ENCODE results near the gene COA1. TPM values are rescaled to one million over a fixed set of nuclear protein-coding genes. Genes with fewer than 3 reads are reported as not detected.

Gene COA1
- total and polyA plus RNA-seq, 9 of the 15 experiments (the other 6 are each of a cell fraction or from before 2014, with no cell fraction given) = 98.9 to 463 (median 181) TPM

DNA sequence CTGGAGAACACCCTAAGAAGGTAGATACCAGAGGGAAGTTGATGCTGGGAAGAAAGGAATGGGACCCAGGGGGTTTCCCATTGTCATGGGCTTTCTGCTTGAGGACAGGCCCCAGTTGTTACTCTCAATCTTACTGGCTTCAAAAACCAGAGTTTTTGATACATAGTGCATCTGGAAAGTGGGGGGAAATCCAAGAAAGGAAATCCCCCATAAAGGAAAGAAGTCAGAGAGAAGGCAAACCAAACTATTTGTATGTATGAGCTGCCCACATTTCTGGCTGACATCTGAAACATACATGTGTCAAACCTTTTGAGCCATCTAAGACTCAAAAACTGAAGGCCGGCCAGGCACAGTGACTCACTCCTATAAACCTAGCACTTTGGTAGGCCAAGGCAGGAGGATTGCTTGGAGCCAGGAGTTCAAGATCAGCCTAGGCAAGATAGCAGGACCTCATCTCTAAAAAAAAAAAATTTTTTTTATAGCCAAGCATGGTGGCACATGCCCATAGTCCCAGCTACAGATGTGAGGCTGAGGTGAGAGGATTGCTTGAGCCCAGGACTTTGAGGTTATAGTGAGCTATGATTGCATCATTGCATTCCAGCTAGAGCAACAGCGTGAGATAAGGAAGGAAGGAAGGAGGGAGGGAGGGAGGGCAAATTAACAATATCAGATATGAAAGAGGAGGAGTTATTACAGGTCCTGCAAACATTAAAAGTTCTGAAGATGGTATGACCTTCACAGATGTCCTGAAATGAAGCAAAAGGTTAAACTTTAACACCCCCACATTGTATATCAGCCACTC lies 6.7 kb upstream of the COA1 start (continued):
- peak; percentile 85 for TF ChIP-seq TEAD2 (tag; IDR thresholded peaks at IDR 0.05)
- peak; percentile 70 for TF ChIP-seq HDAC2 (IDR thresholded peaks at IDR 0.05)
- TF ChIP-seq, protein P1, sequence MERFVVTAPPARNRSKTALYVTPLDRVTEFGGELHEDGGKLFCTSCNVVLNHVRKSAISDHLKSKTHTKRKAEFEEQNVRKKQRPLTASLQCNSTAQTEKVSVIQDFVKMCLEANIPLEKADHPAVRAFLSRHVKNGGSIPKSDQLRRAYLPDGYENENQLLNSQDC (CRISPR knock-in tag; IDR thresholded peaks at IDR 0.05) = no peak
- TF ChIP-seq ZNF384 (IDR thresholded peaks at IDR 0.05; ENCODE audit: low read depth, low read length) = peak; percentile 38; the same call in 1 of the 2 replicates
- TF ChIP-seq DPF2 (IDR thresholded peaks at IDR 0.05) = peak; percentile 80
- TF ChIP-seq ZBTB11 (CRISPR knock-in tag; IDR thresholded peaks at IDR 0.05) = 0 out of 6 replicates have a peak, but pooled peaks of 1 of the 3 experiments have one; percentile 25
- peak; percentile 78 for TF ChIP-seq FOSL1 (tag; conservative IDR thresholded peaks at IDR 0.05)
- TF ChIP-seq BCL6 (CRISPR knock-in tag; IDR thresholded peaks at IDR 0.05) = peak; percentile 47; the same call in 1 of the 2 replicates
- TF ChIP-seq ATF4 (CRISPR knock-in tag; IDR thresholded peaks at IDR 0.05) = peak; percentile 93
- 0 out of 2 replicates have a peak, but pooled peaks have one; percentile 16 for TF ChIP-seq GATAD2A (IDR thresholded peaks at IDR 0.05)
- TF ChIP-seq TCF15 (CRISPR knock-in tag; IDR thresholded peaks at IDR 0.05) = peak; percentile 73; the same call in 1 of the 2 replicates
- TF ChIP-seq, protein P2, sequence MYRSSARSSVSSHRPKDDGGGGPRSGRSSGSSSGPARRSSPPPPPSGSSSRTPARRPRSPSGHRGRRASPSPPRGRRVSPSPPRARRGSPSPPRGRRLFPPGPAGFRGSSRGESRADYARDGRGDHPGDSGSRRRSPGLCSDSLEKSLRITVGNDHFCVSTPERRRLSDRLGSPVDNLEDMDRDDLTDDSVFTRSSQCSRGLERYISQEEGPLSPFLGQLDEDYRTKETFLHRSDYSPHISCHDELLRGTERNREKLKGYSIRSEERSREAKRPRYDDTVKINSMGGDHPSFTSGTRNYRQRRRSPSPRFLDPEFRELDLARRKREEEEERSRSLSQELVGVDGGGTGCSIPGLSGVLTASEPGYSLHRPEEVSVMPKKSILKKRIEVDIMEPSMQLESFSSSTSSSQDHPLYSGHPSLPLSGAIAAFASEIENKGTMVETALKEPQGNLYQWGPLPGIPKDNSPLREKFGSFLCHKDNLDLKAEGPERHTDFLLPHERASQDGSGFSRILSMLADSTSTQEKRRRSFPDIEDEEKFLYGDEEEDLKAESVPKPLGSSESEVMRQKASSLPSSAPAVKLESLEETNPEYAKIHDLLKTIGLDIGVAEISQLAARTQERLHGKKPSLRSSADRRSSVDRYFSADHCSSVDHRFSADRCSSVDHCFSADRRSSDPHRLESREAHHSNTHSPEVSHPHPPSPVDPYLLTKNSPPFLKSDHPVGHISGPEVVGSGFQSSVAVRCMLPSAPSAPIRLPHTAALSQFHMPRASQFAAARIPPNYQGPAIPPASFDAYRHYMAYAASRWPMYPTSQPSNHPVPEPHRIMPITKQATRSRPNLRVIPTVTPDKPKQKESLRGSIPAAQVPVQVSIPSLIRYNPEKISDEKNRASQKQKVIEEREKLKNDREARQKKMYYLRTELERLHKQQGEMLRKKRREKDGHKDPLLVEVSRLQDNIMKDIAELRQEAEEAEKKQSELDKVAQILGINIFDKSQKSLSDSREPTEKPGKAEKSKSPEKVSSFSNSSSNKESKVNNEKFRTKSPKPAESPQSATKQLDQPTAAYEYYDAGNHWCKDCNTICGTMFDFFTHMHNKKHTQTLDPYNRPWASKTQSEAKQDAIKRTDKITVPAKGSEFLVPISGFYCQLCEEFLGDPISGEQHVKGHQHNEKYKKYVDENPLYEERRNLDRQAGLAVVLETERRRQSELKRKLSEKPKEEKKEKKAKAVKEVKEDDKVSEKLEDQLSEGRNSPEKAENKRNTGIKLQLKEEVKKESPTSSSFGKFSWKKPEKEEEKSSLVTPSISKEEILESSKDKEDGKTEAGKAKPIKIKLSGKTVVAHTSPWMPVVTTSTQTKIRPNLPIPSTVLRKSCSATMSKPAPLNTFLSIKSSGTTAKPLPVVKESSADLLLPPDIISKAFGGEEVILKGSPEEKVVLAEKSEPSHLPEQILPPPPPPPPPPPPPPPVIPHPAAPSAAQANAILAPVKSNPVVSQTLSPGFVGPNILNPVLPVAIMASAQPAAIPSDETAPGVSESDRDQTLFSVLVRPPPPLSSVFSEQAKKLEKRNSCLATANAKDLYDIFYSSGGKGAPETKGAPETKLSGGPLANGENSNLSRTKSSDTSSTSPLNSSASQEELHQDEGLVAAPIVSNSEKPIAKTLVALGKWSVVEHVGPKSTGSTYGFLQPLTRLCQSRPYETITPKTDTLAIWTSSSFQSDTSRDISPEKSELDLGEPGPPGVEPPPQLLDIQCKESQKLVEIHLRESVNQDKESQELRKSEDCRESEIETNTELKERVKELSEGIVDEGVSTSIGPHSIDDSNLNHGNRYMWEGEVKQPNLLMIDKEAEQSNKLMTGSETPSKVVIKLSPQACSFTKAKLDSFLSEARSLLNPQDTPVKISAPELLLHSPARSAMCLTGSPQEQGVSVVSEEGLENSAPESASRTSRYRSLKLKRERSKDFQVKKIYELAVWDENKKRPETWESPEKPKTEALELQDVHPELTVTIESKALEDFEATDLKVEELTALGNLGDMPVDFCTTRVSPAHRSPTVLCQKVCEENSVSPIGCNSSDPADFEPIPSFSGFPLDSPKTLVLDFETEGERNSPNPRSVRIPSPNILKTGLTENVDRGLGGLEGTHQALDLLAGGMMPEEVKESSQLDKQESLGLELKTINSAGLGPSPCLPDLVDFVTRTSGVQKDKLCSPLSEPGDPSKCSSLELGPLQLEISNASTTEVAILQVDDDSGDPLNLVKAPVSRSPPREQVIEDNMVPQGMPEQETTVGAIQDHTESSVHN (IDR thresholded peaks at IDR 0.05; ENCODE audit: borderline replicate concordance in 1 of 2, low read depth in 1 of 2) = 0 out of 4 replicates have a peak, but pooled peaks of 1 of the 2 experiments have one; percentile 28
- no peak for TF ChIP-seq ZNF707 (CRISPR knock-in tag; conservative IDR thresholded peaks at IDR 0.05)
